NAMALWA (cell line): ENCODE data around the gene SH3GL3.

Experiments used
- DNase-seq: peaks from one replicate; pipeline ENCODE4 v3.0.0-alpha.2; 2015; ENCODE audit warnings: low spot score

Gene SH3GL3

DNA sequence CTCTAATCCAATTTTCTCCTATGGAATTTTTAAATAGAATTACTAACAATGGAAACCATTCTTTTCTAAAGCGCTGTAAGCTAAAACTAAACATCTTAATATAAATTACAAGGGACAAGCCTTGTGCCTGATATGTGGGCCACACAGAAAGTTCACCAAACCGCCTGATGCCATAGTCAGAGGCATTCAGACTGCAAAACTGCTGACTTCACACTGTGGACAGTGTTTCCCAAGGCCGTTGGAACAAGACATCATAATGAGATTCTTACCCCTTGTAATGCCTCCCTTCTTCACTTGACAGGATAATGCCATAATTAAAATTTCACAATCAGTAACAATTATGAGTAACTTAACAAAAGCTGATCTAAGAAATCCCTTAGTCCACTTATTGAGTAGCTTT is 14.9 kb downstream of the SH3GL3 start:
- no peak for DNase-seq

DNA sequence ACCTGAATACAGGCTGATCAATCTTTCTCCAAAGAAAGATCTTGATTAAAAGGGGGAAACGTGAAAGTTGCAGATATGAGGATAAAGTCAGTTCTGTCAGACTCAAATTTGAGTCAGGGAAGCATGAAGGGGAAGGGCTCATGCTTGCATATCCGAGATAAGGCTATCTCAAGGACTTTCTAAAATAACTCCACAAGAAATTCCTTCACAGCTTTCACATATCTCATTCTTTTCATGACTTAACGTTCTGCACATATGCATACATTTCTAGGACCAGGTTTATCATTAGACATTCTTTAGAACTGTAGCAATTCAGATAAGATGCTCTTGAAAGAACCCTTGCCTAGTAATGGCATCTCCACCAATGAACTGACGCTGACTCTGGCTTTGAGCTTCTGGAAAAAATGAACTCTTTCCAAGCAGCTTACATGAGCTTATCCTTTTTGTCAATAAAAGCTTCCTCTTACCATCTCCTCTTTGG is 15.9 kb downstream of the SH3GL3 start:
- no peak for DNase-seq

DNA sequence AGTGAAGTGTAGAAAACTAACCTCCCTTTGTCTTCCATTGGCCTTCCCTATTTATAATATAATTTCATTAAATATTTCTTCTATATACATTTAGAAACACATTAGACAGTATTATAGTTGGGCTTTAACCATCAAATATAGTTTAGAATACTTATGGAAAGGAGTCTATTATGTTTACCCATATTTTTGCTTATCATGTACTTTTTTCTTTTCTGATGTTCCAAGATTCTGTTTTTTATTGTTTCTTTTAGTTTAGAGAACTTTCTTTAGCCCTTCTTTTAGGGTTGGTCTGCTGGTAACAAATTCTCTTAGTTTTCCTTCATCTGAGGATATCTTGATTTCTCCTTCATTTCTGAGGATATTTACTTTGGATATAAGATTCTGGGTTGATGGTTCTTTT is 23.7 kb downstream of the SH3GL3 start:
- no peak for DNase-seq

DNA sequence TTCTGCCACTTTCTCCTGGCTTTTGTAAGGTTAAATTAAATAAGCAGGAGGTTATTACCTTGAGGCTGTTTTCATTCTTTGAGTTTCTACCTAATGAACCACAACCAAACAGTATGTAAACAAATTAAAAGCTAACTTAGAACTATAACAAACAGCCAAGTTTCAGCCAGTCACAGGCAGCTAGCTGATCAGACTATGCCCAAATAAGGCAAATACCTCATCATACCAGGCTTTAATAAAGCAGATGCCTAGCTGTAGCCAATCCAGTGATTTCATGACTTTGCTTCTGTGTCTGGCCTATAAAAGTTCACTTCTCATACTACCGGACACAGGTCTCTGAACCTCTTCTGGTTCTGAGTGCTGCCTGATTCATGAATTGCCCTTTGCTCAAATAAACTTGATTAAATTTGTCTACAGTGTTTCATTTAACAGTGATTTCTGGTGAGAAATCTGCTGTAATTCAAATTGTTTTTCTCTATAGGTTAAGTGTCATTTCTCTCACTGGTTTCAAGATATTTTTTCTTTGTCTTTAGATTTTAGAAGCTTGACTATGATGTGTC is 24.2 kb downstream of the SH3GL3 start:
- no peak for DNase-seq

GRCh38 chr15:83472151-83472550 is 25.0 kb downstream of the SH3GL3 start:
- no peak for DNase-seq

- DNase-seq: no peak
Measured at GRCh38 chr15:83472797-83473196, 25.7 kb downstream of the SH3GL3 start.

GRCh38 chr15:83474578-83474977 is 27.4 kb downstream of the SH3GL3 start:
- no peak for DNase-seq

DNA sequence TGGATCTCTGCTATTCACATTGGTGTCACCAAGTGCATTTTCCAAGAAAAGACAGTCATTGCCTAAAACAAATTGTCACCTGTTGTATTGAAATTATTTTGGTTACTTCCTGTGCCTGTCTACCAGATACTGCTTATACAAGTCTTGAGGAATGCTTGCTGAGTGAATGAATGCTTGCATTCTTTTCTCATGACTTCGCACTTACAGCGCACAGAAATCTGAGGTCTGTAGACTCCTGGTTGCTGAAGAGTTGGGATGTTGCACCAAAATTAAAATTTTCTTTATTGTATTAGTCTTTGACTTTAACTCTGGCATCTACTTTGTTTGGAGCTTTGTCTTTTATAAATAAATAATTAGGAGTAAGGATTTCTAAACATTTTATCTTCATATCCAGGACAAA is 28.4 kb downstream of the SH3GL3 start:
- DNase-seq: no peak

DNA sequence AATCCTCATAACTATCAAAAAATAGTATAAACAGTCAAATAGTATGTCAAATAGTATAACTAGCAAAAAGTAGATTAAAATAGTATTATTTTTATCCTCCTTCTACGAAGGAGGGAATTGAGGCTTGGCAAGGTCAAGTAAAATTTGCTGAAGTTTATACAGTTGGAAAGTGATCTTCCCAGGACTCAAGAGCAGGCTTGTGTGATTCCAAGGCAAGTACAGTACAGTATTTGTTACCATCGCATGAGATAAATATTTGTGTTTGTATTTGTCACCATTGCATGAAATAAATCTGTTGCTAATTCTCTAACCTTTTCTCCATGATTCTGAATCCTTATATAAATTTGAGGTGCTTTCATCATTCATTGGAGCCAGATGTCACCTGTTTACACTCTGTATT is 28.9 kb downstream of the SH3GL3 start:
- DNase-seq: no peak

- DNase-seq: no peak
Measured at GRCh38 chr15:83476708-83477107, 29.6 kb downstream of the SH3GL3 start.

- no peak for DNase-seq
Measured at GRCh38 chr15:83477172-83477807, 30.1 kb downstream of the SH3GL3 start.

DNA sequence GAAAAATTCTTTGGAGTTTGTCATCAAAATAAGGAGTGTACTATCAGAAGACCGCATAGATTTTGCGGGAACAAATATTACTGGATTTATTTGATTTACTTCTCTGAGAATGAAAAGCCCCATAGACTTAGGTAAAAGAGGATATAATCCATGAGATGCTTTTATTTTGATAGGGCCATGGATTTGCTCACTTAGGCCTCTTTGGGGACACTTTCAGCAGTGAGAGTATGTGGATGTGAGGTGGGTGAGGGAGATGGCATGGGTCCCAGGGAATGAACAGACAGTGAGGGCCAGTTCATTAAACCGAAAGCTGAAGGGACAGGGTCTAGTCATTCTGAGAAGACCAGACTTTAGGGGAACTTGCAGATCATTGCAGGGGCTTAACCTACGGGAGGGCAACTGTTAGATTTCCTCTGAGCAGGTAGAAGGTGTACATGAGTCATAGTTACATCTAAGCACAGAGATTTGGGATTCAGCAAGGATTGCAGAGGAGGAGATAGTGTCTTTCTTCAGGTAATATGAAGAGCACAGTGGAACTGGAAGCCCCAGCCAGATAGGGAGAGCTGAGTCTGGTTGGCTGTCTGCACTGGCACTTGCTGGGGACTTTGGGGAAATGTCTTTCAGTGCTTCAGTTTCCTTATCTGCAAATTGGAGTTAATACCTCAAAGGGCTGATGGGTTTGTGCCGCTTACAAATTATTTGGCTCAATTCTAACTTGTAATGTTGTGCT is 30.8 kb downstream of the SH3GL3 start:
- DNase-seq: no peak

- DNase-seq: no peak
Measured at GRCh38 chr15:83483612-83484011, 36.5 kb downstream of the SH3GL3 start.

GRCh38 chr15:83484636-83485035 is 37.5 kb downstream of the SH3GL3 start:
- DNase-seq: no peak

DNA sequence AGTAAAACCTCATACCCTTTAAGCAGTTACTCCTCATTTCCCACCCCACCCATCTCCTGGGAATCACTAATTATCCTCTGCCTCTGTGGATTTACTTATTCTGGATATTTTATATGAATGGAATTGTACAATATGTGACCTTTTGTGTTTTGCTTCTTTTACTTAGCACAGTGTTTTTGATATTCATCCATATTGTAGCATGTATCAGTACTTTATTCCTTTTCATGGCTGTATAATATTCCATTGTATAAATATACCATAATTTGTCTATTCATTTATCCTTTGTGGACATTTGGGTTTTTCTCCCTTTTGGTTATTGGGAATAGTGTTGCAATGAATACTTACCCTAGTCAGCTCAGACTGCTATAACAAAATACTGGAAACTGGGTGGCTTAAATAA is 39.2 kb downstream of the SH3GL3 start:
- DNase-seq: no peak

DNA sequence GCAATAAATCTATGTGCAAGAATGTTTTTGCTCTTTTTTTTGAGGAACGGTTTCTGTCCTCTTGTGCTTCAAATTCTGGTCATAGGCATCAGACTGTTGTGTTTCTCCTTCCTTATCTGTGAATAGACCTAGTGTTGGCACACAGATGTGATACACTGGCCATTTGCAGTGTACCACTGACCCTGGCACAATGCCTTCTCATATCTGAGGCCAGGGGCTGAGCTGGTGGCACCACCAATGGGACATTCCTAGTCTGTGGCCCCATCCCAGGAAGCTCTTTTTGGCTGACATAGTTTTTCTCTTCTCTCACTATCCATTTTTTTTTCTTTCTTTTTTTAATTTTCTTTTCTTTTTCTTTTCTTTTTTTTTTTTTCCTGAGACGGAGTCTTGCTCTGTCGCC is 40.4 kb downstream of the SH3GL3 start:
- no peak for DNase-seq

DNA sequence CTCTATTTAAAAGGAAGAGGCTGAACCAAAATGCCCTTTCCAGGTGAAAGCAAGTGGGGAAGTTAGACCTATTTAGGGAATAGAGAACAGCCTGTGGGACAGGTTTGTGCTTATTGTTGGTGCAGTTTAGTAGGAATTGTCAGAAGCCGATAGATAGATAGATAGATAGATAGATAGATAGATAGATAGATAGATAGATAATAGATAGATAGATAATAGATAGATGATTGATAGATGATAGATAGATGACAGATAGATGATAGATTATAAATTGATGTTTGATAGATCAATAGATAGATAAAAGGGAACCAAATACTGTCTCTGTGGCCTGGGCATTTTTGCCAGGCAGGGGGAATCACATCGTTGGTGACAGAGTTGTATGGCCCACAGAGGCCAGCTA is 42.5 kb downstream of the SH3GL3 start:
- no peak for DNase-seq

GRCh38 chr15:83491486-83491885 is 44.3 kb downstream of the SH3GL3 start:
- DNase-seq: no peak

DNA sequence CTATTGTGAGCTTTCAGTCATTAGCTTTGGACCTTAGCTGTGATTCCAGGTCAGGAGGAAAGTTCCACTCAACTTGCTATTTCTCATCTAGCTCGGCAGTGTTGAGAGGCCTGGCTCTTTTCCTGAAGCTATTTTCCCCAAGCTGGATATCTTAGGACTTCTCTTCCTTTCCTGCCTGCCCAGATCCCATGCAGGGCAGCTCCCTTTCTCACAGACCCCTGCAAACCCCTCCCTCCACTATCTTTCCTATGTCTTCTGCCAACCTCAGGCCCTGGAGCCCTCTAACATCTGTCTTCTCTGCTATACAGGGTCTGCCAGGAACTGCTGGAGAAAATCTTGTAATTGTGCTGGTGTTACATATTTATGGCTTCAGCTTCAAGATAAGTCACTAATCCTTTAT is 49.6 kb downstream of the SH3GL3 start:
- DNase-seq: no peak

GRCh38 chr15:83498374-83498773 is 51.2 kb downstream of the SH3GL3 start:
- DNase-seq: no peak

- DNase-seq: no peak
Measured at GRCh38 chr15:83498801-83499200, 51.7 kb downstream of the SH3GL3 start.

- DNase-seq: no peak
Measured at GRCh38 chr15:83499476-83499875, 52.3 kb downstream of the SH3GL3 start.

DNA sequence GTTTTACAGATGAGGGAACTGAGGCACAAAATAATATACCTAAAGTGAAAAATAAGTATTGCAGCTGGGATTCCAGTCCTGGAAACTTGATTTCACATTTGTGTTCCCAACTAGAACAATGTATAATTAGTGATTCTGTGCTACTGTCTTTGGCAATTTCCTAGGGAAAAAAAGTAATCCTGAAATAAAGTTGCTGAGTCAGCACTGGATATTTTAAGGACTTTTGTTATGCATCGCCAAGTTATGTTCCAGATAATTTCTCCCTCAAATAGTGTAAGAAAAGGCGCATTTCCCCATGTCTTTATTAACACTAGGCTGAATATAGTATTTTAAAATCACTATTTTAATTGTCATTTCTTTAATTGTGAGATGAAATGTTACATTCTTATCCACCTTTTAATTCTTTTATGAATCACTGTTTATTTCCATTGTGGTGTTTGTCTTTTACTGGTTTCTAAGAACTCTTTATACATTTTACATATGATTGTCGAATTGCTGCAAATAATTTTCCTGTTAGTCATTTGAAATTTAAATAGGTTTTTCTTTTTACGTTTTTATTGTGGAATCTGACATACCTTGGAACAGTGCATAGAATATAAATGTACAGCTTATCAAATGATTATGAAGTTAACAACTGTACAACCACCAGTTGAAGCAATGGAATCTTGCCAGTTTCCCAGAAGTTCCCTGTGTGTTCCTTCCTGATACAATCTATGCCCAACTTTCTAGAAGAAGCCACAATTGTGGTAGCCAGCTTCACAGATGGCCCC is 56.6 kb downstream of the SH3GL3 start:
- DNase-seq: no peak
